Hindlimb muscle (tissue), 1 donor: Measurements from ENCODE around the gene SFTPB. TPM values are rescaled to one million over a fixed set of nuclear protein-coding genes. Genes with fewer than 3 reads are reported as not detected.

Experiments used
- DNase-seq: peaks from one replicate; pipeline ENCODE4 v3.0.0-alpha.2; 2013
- polyA plus RNA-seq: library from polyadenylated mRNA; unstranded; fragments of 120-200 nt; gene quantifications from one replicate; pipeline ENCODE4 v1.2.1, GENCODE V29; 2013; ENCODE audit not compliant: insufficient read length

The SFTPB gene
- polyA plus RNA-seq, 1 donor: 0.08 TPM

DNA sequence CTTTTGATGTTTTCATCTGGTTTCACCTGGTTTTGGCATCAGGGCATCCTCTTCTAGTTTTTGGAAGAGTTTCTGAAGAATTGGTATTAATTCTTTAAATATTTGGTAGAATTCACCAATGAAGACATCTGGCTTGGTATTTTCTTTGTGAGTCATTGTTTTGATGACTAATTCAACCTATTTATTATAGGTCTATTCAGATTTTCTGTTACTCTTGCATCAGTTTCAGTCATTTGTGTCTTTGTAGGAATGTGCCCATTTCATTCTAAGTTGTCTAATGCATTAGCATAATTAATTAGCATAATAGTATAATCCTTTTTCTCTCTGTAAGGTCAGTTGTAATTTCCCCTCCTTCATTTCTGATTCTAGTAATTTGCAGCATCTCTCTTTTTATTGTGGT, 34.2 kb upstream of the SFTPB start:
- DNase-seq: no peak

DNA sequence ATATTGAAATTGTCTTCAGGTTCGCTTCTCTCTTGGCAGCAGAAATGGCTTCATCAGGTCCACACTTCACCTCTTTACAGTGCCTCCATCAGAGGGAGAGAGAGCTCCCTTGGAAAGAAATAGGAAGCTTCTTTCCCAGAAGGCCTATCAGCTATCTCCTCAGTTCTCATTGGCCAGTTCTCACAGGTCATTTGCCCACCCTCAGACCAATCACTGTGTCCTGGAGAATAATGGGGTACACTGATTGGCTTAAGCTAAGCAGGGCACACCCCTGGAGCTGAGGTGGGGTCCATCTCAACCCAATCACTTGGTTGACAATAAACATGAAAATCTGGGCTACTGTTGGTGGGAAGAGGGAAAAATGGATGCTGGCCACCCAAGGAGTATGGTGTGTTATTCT, 31.3 kb upstream of the SFTPB start:
- no peak for DNase-seq

DNA sequence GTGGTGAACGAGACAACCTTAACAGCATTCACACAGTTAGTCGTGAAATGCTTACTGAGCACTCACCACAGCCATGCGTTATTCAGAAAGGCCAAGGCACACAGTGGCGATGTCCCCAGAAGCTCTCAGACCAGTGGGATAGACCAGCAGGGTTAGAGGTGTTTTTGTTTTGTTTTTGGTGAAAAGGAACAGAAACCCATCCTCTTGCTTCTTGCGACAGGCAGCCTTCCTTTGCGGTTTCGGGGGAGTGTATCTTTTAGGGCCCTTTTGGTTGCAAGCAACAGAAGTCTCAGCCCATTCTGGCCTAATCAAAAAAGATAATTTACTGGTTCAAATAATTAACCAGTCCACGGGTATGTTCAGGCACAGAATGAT, 30.9 kb upstream of the SFTPB start:
- DNase-seq: no peak

DNA sequence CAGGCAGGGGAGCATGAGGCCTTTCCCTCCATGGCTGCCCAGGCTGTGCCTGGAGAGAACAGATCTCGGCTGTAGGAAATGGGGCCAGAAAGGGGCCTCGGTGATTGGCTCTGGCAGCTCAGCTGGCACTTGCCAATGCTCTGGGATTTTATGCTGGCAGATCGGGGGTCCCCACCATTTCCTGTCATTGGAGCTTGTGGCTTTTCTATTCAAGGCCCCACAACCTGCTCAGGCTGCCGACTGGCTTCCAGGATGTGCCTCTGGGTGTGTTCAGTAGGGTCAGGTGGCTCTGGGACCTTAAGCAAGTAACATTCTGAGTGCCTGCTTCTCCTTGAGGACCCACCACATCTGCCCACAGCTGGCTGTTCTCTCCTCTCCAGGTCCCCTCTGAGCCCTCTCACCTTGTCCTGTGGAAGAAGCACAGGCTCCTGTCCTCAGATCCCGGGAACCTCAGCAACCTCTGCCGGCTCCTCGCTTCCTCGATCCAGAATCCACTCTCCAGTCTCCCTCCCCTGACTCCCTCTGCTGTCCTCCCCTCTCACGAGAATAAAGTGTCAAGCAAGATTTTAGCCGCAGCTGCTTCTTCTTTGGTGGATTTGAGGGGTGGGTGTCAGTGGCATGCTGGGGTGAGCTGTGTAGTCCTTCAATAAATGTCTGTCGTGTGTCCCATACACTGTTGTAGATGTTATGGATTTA, 30.3 kb upstream of the SFTPB start:
- no peak for DNase-seq

DNA sequence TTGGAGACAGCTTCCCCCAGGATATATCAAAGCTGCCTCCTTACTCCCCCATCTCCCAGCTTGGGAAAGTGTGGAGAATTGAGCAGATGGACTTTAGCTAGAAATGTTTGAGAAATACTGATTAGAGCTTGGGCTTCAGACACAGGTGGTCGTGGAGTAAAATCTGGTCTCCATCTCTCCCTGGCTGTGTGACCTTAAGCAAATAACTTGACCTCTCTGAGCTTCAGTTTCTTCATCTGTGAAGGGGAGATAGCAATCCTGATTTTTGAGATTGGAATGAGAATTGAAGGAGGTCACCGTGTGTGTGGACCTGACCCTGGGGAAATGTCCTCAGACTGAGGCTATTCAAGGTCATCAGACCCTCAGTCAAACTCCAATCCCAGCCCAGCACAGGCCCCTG, 29.7 kb upstream of the SFTPB start:
- DNase-seq: no peak

DNA sequence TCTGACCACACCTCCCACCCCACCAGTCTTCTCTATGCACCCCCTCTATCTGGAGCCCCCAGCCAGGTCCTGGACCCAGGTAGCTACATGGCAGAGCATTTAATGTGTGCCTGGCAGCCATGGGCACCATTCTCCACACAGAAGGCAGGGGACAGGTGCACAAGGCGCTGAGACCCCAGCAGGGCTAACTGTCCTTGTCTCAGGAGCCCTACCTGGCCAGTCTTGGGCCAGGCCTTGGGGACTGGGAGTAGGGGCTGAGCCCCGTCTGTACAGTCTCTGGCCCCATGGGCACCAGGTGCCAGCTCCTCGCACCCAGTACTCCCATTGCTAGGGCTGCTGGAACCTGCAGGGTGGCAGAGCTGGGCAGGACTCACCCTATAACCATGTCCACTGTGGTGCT, 29.1 kb upstream of the SFTPB start:
- no peak for DNase-seq

DNA sequence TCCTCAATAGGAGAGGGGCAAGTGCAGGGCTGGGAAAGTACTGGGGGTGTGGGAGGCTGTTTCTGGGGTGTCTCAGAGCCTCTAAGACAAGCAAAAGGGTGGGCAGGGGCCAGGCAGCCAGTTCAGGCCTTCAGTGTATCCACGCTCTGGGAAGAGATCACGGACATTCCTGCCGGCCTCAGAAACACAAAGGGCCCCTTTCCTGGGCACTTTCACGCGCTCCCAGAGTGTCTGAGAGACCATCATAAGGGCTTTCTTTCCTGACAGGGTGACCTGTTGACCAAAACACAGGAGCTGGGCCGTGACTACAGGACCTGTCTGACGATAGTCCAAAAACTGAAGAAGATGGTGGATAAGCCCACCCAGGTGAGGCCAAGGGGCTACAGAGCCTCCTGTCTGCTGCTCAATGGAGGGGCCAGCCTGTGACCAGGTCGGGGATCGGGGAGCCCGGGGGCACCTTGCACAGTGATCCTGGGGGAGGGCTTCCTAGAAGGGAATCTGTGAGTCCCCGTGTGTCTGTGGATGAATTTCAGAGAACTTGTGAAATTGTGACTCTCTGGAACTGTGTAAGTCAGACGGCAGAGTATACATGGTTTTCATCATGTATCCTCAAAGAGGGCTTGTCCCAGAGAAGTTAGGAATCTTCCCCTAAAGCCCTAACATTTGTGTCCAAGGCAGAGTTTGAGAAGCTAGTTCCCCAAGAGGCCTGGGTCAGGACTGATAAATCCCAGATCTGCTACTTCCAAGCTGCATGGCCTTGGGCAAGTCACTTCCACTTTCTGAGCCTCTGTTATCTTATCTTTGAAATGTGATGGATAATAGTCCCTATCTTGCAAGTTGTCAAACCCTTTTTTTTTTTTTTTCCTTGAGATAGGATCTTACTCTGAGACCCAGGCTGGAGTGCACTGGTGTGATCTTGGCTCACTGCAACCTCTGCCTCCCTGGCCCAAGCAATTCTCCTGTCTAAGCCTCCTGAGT, 28.0 kb upstream of the SFTPB start:
- no peak for DNase-seq

DNA sequence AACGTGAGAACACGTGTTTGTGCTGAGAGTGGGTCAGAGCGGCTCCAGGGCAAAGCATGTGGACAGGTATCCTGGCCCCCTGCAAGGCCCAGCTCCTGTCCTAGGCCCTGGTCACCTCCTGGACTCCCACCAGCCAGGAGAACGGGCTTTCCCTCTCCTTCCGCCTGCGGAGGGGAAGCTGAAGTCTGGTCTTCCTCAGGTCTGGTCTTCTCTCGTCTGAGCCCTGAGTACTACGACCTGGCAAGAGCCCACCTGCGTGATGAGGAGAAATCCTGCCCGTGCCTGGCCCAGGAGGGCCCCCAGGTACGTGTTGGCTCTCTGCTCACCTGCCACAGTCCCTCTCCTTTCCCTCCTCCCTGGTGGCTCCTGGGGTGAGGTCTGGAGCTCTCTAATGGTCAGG, 27.1 kb upstream of the SFTPB start:
- no peak for DNase-seq

DNA sequence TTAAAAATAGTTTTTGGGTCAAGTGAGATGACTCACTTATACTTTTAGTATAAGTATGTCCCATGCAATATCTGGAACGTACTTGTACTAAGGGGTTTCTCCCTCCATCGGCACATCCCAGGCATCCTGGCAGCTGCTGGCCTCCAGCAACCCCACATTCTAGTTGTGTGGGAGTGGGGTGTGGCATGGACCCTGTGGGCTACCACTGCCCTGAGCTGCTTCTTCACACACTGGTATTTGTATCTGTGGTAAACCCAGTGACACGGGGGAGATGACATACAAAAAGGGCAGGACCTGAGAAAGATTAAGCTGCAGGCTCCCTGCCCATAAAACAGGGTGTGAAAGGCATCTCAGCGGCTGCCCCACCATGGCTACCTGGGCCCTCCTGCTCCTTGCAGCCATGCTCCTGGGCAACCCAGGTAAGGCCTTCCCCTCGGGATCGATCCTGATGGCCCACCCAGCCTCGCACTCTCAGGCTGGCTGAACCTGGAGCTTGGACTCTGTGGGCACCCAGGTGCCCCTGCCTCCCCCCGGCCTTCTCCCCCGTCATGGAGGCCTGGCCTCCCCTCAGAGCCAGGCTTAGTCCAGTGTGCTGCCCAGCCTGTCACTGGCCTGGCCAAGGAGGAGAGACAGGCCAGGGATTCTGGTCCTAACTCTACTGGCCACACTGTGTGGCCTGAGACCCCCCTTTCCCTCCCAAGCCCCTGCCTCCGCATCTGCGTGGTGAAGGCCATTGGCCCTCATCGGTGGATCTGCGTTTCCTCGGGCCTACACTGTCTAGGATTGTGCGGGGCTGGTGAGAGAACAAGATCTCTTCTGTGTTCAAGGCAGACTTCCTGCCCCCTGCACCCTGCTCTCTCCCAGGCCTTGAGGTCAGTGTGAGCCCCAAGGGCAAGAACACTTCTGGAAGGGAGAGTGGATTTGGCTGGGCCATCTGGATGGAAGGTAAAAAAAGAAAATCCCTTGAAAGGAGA, 26.3 kb upstream of the SFTPB start, which contains the start of gene GNLY:
Gene GNLY, plus strand, starts transcription at position 307 of the 974 bp plus-strand sequence. Its CDS starts 61 bp downstream, at position 368.
- DNase-seq: no peak

DNA sequence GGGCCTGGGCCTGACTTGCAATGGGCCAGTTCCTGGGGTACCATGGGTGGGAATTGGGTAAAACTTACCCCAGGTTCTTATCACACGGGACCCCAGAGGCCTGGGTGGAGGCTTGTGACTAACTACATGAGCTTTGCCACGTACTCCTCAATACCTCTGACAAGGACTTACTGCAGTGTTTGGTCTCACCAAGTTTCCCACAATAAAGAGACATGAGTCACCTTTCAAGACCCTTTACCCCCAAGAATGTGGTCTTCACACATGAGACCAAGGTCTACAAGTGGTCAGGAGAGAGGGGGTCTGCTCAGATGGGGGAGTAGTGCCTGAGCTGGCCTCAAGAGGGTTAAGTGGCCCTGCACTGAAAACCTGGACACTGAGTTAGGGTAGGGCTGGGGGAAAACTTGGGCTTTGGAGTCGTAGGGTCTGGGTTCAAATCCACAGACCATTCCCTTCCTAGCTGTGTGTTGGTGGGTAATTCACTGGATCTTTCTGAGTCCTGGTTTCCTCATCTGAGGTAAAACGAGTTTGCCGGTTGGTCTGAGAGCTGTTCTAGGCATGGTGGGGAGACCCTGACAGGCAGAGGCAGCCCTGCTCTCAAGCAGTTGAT, 24.1 kb upstream of the SFTPB start:
- no peak for DNase-seq

DNA sequence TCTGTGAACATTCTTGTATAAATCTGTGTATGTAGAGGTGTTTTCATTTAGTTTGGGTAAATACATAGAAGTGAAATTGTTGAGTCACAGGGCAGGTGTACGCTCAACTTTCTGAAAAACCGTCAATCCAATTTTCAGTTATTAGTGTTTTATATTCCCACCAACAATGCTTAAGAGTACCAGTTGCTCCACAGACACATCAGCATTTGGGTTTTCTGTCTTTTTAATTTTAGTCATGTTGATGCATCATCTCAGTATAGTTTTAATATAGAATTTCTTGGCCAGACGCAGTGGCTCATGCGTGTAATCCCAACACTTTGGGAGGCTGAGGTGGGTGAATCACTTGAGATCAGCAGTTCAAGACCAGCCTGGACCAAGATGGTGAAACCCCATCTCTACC, 22.9 kb upstream of the SFTPB start:
- DNase-seq: no peak

DNA sequence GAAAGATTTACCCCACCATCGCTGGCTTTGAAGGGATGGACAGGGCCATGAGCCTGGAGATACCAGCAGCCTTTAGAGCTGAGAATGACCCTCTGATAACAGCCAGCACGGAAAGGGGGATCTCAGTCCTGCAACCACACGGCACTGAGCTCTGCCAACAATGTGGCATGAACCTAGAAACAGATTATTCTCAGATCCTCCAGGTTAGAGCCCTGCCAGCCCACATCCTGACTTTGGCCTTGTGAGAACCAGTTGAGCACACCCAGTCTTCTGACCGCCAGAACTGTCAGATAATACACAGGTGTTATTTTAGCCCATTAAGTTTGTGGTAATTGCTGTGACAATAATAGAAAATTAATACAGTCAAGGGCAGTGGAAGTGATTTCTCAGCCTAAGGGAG, 16.8 kb upstream of the SFTPB start:
- no peak for DNase-seq

DNA sequence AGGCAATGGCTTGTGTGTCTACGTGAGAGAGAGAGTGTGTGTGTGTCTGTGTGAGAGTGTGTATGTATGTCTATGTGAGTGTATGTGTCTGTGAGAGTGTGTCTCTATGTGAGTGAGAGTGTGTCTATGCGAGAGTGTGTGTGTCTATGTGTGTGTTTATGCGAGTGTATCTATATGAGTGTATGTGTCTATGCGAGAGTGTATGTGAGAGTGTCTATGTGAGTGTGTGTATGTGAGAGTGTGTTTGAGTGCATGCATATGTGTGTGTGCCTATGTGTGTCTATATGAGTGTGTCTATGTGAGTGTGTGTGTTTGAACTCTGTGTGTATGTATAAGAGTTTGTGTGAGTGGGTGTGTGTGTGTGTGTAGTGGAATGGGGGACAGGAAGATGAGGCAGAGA, 16.4 kb upstream of the SFTPB start:
- DNase-seq: no peak

DNA sequence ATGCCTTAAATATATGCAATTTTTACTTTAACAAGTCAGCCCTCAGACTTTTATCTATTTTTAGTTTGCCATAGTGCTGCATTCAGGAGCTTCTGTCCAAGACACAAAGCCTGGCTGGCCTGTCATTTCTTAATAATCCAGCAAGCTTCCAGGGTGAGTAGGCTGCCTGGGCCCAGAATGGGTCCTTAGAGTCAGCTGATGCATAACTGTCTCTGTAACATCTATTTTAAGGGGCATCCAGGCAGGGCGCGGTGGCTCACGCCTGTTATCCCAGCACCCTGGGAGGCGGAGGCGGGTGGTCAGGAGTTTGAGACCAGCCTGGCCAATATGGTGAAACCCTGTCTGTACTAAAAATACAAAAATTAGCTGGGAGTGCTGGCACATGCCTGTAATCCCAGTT, 14.4 kb upstream of the SFTPB start:
- no peak for DNase-seq

DNA sequence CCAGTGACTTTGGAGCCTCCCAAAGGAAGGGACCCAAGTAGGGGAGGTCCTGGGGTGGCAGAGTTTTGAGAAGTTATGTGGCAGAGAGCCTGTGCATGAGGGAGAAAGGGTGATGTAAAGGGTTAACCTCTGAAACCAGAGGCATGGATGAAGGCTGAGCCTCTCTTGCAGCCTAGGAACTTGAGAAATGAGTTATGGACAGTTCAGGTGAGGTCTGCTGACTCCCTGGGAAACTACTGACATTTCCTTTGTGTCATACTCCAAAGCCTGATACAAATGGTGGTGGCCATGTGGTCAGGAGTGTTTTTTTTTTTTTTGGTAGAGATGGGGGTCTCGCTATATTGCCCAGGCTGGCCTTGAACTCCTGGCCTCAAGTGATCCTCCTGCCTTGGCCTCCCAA, 13.8 kb upstream of the SFTPB start:
- no peak for DNase-seq

DNA sequence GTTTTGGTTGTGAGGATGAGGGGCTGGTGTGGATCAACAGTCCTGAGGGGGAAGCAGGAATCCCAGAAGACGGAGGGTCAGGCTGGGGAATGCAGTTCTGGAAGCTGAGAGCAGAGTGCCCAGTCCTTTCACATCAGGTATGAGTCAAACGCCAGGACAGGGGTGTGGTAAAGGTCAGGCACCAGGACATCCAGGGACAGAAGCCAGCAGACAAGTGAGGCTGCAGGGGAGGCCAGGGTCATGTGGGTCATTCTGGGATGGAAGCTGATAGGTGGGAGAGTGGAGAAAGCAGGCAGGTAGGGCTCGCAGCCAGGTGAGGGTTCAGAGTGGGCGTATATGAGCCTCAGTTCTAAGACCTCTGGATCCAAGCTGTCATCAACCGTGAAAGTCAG, 13.4 kb upstream of the SFTPB start:
- no peak for DNase-seq

DNA sequence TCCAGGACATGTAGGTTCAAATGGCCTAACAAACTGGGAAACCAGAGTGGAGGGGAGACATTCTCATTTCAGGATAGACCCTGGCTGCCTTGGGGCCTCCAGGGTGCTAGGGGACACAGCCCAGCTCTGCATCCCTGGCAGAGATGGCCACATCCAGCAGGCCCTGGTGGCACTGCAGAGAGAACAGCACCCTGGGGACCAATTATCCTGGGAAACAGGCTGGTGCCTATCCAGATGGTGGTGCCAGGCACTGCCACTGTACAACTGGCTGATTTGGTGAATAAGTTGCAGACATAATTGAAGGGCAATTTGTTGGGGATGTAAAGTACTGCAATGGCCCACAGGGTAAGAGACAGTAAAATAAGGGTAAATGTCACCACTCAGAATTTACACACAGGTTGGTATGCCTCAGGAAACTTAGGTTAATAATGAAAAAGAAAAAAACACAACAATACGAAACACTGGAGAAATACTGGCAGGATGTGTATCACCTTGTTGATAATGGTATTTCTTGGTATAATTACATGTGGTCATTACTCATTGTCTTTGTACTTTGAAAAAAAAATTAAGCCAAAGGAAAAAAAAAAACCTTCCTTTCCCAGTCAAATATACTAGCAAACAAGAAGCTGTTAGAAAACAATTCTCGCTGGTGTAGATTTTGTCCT, 12.8 kb upstream of the SFTPB start:
- no peak for DNase-seq

DNA sequence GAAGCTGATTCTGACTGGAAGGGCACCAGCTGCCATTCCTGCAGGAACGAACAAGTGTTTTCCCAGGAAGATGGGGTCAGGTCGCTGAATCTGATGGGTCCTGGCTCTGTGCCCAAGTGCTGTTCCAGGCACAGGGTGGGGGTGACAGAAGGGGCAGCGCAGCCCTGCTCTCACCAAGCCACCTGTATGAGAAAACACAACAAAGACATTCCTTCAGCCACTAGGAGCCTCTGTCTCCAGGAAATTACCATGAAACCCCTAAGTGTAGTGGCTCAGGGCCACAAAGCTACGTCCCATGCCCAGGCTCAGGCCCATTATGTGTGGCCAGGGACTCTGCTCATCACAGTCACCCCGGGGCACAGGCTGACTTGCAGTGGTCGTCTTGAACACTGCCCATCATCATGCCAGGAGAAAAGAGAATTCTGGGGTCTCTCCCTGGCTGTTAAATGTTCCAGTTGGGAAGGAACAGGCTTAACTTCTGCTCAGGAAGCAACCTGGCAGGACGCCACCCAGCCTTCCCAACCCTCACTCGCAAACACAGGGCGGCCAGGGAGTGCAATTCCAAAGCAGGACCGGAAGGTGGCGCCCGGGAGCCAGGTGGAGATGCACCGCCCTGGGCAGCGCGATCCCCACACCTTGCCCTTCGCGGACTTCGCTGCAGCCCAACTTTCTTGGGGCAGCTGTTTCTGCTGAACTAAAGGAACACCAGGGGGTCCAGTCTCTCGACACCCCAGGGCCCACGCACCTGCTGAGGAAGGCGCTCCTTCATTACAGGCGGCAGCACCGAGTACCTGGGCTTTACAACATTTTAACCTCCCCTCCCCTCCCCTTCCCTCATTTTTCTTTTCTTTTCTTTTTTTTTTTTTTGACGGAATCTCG, 11.0 kb upstream of the SFTPB start:
- DNase-seq: peak; percentile 71

DNA sequence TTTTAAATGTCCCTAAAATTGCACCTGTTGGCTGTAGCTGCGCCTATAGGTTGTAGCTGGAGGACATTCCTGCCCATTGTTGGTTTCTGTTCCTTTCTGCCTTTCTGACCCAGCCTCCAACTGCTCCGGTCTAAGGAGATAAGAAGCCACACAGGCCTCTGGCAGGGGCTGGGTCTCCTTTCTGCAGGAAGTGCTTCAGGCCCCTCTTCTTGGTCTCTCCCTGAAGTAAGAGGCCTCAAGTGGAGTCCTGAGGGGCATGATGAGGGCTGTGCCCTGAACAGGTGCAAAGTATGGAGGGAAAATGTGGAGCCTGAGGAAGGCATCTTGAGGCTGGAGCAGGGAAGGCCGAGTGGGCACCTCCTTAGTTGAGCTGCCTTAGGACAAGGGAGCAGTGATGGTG, 10.4 kb upstream of the SFTPB start:
- no peak for DNase-seq

DNA sequence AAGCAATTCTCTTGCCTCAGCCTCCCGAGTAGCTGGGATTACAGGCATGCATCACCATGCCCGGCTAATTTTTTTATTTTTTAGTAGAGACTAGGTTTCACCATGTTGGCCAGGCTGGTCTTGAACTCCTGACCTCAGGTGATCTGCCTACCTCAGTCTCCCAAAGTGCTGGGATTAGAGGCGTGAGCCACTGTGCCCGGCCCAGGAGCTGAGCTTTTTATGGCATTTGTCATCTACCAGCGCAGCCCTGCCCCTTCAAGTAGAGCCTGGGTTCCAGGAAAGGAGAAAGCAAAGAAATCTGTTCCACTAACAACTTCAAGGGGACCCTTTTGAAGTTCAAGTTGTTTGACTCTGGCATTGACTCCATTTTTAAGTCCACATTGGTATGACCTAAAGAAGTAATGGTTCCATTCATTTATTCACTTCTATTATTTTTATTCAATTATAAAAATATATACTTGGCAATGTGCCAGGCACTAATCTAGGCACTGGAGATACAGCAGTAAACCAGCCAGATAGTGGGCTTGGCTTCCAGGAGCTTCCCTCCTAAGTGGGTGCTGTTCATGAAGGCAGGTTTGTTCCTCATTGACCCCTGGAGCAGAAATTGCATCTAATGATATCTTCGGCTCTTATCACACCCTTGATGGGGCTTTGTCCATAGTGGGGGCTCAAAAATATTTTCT, 8.0 kb upstream of the SFTPB start:
- no peak for DNase-seq
